Hematopoietic multipotent progenitor cell treated with erythropoietin and hydrocortisone succinate and interleukin-3 and kit ligand, for 15 days (in vitro differentiated cells): ENCODE results near the gene SLITRK5.

Source experiments
- DNase-seq: peaks from one replicate; pipeline ENCODE4 v3.0.0-alpha.2; 2015; ENCODE audit warnings: low spot score

SLITRK5 gene, protein sequence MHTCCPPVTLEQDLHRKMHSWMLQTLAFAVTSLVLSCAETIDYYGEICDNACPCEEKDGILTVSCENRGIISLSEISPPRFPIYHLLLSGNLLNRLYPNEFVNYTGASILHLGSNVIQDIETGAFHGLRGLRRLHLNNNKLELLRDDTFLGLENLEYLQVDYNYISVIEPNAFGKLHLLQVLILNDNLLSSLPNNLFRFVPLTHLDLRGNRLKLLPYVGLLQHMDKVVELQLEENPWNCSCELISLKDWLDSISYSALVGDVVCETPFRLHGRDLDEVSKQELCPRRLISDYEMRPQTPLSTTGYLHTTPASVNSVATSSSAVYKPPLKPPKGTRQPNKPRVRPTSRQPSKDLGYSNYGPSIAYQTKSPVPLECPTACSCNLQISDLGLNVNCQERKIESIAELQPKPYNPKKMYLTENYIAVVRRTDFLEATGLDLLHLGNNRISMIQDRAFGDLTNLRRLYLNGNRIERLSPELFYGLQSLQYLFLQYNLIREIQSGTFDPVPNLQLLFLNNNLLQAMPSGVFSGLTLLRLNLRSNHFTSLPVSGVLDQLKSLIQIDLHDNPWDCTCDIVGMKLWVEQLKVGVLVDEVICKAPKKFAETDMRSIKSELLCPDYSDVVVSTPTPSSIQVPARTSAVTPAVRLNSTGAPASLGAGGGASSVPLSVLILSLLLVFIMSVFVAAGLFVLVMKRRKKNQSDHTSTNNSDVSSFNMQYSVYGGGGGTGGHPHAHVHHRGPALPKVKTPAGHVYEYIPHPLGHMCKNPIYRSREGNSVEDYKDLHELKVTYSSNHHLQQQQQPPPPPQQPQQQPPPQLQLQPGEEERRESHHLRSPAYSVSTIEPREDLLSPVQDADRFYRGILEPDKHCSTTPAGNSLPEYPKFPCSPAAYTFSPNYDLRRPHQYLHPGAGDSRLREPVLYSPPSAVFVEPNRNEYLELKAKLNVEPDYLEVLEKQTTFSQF

DNA sequence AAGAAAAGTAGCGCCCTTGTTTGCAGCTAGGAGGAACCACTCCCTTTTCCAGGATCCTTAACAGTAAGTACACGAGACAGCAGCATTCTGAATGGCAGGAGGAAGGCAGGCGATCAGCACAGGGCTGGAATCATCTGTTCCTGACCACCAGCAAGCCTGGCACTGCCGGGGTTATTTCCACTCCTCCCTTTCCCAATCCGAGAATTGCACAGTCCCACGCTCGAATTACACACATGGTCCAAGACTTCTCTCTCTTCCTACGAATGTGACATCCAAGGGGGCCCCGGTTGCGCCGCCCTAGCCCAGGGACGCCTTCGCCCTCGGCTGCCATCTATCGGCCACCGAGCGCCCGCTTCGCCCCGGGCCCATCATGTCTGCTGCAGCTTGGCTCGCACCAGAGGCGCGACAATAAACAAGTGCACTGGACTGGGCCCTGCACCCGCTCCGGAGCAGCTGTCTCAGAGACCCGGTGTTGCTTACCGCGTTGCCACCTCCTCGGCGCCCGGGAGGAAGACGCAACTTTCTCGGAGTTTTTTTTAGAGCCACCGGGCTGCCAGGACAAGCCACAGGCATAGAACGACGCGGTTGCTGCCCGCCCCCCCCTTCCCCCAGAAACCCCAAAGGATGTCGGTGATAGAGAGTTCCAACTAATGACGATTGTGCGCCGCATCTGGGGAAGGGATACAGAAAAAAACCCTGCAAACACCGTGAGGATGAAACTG is at the start of gene SLITRK5:
TSS of gene SLITRK5 (plus strand) at position 341 of the 722 bp plus-strand sequence. CDS start 4,018 bp downstream, outside the sequence.
- DNase-seq, result no peak

DNA sequence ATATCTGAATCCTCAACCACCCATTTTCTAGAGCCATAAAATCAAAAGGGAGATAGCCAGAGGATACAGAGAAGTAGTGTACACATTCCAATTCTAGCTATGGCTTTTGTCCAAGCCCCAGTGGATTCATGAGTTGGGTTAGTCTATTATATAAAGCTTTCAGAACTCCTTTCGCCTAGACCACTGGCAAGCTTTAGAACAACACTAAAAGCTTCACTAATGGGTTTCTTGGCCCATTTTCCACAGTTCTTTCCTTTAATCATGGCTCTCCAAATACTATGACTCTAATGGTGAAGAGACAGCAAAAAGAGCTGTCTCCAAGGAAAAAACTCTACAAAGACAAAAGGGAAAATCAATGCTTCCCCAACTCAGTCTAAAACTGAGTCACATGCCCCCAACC is 48.2 kb upstream of the SLITRK5 start:
- no peak for DNase-seq

DNA sequence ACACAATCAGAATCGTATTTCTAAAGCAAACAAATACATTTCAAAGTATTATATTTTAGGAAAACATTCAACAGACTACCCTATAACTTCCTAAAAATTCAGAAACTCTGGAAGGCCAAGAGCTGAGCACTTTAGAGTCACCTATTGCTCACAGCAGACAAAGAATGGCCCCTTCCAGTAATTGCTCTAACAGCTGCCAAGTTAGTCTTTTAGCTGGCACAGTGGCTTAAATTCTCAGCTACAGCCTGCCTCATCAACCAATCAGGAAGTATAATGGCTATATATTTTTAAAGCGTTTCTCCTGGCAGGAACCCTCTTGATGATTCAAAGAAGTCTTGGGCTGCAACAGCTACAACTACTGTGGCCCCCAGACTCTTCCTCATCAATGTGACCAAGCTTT is 14.9 kb upstream of the SLITRK5 start:
- no peak for DNase-seq

DNA sequence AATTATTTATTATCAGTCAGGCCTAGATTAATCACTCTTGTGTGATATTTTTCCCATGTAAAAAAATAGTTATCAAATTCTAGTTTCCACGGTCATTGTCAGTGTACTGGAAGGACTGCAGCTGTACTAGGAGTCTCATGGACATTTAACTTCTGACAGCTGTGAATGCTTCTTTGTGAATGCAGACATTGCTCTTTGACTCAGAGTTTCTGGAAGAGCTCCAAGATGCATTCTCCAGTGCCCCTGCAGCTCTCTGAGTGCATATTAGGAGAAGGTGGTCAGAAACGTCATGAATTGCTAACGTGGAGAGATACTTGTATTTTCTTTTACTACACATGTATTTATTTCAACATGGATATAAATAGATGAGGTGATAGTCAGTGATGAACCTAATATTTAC is 9.7 kb upstream of the SLITRK5 start:
- no peak for DNase-seq

DNA sequence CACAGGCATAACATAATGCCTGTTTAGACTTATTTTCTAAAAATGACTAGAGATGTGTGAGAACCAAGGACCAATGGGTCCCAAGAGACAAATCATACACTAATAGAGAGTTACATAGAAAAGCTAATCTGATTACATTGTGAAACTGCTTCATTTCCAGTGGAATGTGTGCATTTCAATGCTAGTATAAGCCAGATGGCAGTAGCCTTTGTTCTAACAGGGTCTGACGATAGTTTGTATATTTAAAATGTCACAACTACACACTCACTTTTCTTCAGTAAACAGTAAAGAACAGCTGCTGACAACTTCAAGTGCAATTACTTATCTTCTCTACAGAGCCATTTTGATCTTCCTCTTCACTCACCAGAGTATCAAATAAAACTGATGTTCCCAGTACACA is 4.3 kb upstream of the SLITRK5 start:
- DNase-seq, result no peak

DNA sequence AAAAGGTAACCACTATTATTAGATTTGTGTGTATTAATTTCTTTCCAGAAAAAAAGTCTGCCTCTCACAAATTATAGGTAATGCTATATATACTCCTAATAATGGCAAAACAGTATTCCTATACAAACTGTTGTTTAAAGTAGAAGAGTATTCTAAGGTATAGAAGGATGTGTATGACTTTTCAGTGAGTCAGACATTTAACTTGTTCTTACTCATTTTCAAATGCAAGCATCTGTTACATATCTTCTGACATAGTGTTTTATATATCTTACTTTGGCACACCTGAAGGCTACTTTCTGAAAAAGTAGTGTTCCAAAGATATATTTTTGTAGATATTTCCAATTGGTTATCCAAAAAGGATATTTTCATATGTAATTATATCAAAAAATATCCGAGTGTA is 3.5 kb upstream of the SLITRK5 start:
- no peak for DNase-seq

DNA sequence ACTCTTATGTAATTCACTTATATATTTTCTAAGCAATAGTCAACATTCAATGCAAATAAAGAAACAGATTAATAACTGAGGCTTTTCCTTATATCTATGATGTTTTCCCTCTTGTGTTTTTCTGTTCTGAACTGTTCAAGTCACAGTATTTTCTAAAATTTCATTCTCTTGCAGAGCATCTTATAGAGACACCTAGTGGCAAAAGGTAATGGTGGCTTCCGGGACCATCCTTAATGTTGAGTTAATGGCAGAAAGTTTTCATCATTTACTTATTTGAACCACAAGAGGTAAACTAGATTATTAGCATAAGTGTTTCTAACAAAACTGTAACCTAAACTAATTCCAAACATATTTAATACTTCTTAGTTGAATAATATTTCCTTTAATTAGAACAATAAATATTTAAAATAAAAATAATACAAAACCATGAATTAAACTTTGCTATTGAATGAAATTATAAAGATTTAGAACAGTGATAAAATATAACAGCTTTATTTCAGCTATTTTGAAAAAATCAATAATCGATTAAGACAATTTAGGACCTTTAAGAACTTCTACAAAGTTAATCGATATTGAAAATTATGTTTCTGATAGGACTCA is 1.7 kb upstream of the SLITRK5 start:
- DNase-seq, result no peak

DNA sequence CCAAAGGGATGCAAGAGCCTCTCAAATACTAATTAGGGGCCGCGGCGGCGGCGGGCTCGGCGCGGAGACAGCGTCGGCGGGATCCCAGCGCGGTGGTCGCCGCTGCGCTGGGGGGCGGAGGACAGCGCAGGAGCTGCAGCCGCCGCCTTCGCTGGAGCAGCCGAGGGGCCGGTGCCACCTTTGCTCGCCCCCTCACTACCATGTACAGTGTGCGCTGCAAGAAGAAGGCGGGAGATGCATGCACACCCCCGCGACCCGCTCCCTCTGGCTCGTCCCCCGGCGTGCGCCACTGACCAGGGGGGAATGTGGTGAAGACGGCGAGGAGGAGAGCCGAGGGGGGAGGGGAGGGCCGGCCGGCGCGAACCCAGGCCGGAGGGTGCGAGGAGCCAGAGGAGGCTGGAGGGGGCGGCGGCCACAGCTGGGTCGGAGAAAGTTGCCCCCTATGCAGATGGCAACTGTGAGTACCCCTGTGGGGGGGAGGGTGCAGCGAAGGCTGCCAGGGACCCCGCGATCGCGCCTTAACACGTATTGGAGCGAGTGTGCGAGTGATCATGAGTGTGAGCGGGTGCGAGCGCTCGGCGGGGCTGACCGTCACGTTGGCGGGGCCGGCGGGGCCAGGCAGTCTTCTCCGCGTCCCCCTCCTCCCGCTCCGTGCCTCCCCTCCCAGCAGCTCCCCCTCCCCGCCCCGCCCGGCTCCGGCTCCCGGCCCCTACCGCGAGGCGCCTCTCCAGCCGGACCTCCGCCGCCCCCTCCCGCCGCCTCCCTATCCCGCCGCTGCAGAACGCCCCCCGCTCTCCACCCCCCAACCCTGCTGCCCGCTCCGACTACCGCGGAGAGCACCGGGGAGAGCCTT is 808 bp downstream of the SLITRK5 start:
- DNase-seq, result no peak

DNA sequence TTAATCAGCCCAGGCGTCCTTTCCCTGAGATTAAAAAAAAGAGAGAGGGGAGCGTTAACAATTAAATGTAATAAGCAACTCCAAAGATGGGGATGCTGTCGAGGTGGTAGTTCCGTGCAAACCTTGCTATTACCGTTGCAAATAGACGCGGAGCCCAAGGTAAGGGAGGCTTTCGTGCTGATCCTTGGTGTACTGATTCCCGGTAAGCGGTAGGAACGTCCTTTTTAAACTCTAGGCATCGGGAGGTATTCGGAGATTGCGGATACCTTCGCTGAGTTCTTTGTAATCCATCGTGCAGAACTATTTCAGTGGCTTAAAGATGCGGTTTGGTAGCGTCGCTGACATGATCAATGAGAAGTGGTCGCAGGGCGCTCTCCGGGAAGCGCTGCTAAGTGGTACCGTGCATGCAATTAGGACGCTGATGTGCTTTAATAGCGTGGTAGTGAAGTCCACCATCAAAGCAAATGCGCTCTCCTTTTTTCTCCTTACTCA is 3.1 kb downstream of the SLITRK5 start:
- no peak for DNase-seq

DNA sequence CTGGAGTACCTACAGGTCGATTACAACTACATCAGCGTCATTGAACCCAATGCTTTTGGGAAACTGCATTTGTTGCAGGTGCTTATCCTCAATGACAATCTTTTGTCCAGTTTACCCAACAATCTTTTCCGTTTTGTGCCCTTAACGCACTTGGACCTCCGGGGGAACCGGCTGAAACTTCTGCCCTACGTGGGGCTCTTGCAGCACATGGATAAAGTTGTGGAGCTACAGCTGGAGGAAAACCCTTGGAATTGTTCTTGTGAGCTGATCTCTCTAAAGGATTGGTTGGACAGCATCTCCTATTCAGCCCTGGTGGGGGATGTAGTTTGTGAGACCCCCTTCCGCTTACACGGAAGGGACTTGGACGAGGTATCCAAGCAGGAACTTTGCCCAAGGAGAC is 4.7 kb downstream of the SLITRK5 start:
- no peak for DNase-seq

DNA sequence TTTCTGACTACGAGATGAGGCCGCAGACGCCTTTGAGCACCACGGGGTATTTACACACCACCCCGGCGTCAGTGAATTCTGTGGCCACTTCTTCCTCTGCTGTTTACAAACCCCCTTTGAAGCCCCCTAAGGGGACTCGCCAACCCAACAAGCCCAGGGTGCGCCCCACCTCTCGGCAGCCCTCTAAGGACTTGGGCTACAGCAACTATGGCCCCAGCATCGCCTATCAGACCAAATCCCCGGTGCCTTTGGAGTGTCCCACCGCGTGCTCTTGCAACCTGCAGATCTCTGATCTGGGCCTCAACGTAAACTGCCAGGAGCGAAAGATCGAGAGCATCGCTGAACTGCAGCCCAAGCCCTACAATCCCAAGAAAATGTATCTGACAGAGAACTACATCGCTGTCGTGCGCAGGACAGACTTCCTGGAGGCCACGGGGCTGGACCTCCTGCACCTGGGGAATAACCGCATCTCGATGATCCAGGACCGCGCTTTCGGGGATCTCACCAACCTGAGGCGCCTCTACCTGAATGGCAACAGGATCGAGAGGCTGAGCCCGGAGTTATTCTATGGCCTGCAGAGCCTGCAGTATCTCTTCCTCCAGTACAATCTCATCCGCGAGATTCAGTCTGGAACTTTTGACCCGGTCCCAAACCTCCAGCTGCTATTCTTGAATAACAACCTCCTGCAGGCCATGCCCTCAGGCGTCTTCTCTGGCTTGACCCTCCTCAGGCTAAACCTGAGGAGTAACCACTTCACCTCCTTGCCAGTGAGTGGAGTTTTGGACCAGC is 5.3 kb downstream of the SLITRK5 start:
- DNase-seq, result no peak

DNA sequence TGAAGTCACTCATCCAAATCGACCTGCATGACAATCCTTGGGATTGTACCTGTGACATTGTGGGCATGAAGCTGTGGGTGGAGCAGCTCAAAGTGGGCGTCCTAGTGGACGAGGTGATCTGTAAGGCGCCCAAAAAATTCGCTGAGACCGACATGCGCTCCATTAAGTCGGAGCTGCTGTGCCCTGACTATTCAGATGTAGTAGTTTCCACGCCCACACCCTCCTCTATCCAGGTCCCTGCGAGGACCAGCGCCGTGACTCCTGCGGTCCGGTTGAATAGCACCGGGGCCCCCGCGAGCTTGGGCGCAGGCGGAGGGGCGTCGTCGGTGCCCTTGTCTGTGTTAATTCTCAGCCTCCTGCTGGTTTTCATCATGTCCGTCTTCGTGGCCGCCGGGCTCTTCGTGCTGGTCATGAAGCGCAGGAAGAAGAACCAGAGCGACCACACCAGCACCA is 5.9 kb downstream of the SLITRK5 start:
- DNase-seq, result no peak

DNA sequence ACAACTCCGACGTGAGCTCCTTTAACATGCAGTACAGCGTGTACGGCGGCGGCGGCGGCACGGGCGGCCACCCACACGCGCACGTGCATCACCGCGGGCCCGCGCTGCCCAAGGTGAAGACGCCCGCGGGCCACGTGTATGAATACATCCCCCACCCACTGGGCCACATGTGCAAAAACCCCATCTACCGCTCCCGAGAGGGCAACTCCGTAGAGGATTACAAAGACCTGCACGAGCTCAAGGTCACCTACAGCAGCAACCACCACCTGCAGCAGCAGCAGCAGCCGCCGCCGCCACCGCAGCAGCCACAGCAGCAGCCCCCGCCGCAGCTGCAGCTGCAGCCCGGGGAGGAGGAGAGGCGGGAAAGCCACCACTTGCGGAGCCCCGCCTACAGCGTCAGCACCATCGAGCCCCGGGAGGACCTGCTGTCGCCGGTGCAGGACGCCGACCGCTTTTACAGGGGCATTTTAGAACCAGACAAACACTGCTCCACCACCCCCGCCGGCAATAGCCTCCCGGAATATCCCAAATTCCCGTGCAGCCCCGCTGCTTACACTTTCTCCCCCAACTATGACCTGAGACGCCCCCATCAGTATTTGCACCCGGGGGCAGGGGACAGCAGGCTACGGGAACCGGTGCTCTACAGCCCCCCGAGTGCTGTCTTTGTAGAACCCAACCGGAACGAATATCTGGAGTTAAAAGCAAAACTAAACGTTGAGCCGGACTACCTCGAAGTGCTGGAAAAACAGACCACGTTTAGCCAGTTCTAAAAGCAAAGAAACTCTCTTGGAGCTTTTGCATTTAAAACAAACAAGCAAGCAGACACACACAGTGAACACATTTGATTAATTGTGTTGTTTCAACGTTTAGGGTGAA is 6.6 kb downstream of the SLITRK5 start:
- no peak for DNase-seq

DNA sequence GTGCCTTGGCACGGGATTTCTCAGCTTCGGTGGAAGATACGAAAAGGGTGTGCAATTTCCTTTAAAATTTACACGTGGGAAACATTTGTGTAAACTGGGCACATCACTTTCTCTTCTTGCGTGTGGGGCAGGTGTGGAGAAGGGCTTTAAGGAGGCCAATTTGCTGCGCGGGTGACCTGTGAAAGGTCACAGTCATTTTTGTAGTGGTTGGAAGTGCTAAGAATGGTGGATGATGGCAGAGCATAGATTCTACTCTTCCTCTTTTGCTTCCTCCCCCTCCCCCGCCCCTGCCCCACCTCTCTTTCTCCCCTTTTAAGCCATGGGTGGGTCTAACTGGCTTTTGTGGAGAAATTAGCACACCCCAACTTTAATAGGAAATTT is 7.2 kb downstream of the SLITRK5 start:
- no peak for DNase-seq

DNA sequence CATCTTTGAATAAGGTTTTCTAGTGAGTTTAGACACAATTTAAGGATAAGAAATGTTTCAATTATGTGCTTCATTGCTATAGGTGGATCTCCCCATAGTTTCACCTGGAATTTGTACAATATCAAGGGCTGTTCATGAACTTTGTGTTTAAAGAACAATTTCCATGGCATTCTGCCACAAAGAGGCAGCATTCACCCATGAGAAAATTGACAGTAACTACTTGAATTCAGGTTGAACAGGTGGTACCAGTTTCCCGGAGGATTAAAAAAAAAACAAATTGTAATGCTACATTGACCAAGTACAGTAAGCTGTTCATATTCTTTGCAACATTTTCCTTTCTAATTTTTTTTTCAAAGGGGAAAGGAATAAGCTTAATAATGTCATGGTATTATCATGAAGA is 9.1 kb downstream of the SLITRK5 start:
- no peak for DNase-seq

DNA sequence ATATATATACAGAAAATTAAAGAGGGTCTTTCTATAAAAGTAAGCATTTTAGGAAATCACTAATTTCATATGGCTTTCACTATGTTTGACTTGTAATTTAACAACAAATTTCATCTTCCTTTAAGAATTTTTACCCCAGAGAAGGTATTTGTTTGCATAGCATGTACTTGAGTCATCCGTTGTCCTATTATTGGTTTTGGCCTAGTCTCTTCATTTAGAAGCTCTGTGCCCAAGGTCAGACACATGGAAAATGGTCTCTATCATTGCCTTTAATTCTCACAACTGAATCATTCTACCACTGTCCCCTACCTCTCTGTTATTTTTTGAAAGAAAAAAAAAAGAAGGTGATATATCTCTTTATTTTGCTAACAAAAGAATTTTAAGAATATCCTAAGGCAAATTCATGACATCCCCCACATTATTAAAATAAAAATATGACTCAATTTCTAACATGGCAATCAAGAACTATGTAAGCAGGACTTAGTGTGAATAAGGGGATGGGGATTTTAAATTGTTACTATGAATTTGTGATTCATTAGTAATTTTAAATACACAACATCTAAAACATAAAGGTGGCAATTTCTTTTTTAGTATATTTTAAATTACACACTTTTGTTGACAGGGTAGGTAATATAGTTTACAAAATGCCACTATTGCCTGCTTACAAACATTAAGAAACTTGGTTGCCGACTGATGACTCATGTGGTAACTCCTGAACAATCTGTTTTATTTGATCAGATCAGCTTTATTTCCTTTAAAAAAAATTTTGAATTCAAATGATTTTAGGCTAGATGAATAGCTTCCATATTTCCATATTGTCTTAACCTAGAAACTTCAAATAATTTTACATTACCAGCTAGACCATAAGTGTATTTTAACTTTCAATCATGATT is 13.9 kb downstream of the SLITRK5 start:
- DNase-seq, result no peak

DNA sequence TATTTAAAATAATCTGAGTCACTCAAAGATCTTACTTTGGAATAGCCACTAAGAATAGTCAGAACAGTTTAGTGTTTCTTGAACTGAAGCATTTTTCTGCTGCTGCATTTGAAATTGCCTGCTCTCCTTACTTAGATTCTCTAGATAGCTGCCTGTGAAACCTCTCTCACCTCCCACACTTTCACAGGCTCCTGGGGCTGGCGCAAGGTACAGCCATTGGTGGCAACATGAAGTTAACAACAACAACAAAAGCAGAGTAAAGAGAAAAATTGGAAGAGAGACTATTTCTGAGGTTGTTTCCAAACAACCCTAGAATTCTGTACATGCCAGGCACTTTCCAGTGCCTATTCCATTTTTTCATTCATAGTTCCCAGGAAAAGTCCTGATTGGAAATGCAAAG is 25.3 kb downstream of the SLITRK5 start:
- DNase-seq, result no peak

DNA sequence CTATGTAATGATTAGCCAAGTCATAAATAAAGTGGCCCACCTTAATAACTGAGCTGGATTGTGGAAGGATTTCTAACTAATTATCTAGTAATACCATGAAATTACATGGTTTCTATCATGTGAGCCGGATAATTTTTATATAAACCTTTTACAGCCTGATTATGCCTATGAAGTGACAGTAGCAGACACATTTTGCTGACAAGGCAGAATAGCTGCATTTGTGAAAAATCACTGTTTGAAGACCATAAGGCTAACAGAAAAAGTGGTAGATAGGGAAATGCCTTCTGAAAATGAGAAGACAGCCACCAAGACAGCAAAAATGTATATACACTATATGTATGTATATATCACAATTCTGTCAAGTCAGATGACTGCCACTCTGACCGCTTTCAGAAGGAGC is 27.1 kb downstream of the SLITRK5 start:
- DNase-seq, result no peak
